LNCaP clone FGC (cell line): ENCODE results near the gene GNB1L.

ENCODE experiments used
- DNase-seq: peaks from one replicate; pipeline ENCODE4 v3.0.0-alpha.2; 2011; ENCODE audit warnings: low read depth
- H3K4me3 ChIP-seq: 2 replicates; pipeline ENCODE4 v1.5.1; 2011; ENCODE audit warnings: mild to moderate bottlenecking, low read depth, low read length, control low read depth
- CTCF ChIP-seq: IDR thresholded peaks from 2 replicates; pipeline ENCODE4 v1.5.1; 2012; ENCODE audit warnings: mild to moderate bottlenecking; ENCODE audit not compliant: control insufficient read depth, insufficient read depth; ENCODE audit errors: extremely low read depth

The GNB1L gene

GRCh38 chr22:19740586-19740985 lies 114.1 kb downstream of the GNB1L start:
- TF ChIP-seq CTCF = no peak
- no peak for DNase-seq
- H3K4me3 ChIP-seq = no peak overlapping the region

GRCh38 chr22:19739911-19740449 lies 114.7 kb downstream of the GNB1L start:
- TF ChIP-seq CTCF = no peak
- DNase-seq = no peak
- no peak overlapping the region for H3K4me3 ChIP-seq

- TF ChIP-seq CTCF = no peak
- H3K4me3 ChIP-seq = no peak overlapping the region
- no peak for DNase-seq
Observed at GRCh38 chr22:19739448-19739895, 115.2 kb downstream of the GNB1L start.

- no peak for DNase-seq
- no peak overlapping the region for H3K4me3 ChIP-seq
- no peak for TF ChIP-seq CTCF
Observed at GRCh38 chr22:19738664-19739447, 115.8 kb downstream of the GNB1L start.

- H3K4me3 ChIP-seq = no peak overlapping the region
- no peak for DNase-seq
- TF ChIP-seq CTCF = no peak
Observed at GRCh38 chr22:19737846-19738663, 116.6 kb downstream of the GNB1L start.

GRCh38 chr22:19735665-19736510 lies 118.8 kb downstream of the GNB1L start:
- H3K4me3 ChIP-seq = no peak overlapping the region
- no peak for DNase-seq
- TF ChIP-seq CTCF = no peak
